Gastroesophageal sphincter (tissue), 3 donors: ENCODE measurements around the gene PKD2L2.
A peak's percentile ranks its signal among the peaks of the same experiment; 100 is the strongest.

ENCODE experiments used
- EP300 ChIP-seq: sonication (generic); formaldehyde crosslinking; IDR thresholded peaks from one replicate; pipeline ENCODE4 v1.6.1; 2017; ENCODE audit warnings: antibody characterized with exemption, mild to moderate bottlenecking
- POLR2A ChIP-seq, 2 donors: fragments of 450-650 bp; IDR thresholded peaks; one replicate each; pipeline ENCODE4 v1.6.1; 2017; ENCODE audit warnings: antibody characterized with exemption in 2 of 2, mild to moderate bottlenecking in 2 of 2, moderate library complexity in 1 of 2
- POLR2AphosphoS5 ChIP-seq: sonication (generic); formaldehyde crosslinking; IDR thresholded peaks from one replicate; pipeline ENCODE4 v1.6.1; 2017; ENCODE audit warnings: antibody characterized with exemption
- TF ChIP-seq, protein P1 (sequence below), 4 experiments: fragments of 200-600 bp in 2 of 4; fragments of 450-650 bp in 2 of 4; sonication (generic) in 1 of 4; IDR thresholded peaks; one replicate each; pipeline ENCODE4 v1.5.1; 2017 to 2019; ENCODE audit warnings: antibody characterized with exemption in 4 of 4, mild to moderate bottlenecking in 2 of 4, moderate library complexity in 2 of 4

DNA sequence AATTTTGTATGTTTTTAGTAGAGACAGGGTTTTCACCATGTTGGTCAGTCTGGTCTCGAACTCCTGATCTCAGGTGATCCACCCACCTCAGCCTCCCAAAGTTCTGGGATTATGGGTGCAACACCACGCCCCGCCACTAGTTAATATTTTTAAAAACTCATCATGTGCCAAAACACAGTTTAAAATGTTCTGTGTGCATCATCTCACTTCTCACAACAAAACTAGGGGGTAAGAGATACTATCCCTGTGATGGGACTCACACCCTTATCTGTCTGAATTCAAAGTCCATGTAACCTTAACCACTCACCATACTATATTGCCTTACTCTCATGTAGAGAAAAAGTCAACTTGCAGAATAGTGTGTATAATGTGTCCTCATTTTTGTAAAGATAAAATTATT is 2.6 kb downstream of the PKD2L2 start:
- TF ChIP-seq, protein P1, sequence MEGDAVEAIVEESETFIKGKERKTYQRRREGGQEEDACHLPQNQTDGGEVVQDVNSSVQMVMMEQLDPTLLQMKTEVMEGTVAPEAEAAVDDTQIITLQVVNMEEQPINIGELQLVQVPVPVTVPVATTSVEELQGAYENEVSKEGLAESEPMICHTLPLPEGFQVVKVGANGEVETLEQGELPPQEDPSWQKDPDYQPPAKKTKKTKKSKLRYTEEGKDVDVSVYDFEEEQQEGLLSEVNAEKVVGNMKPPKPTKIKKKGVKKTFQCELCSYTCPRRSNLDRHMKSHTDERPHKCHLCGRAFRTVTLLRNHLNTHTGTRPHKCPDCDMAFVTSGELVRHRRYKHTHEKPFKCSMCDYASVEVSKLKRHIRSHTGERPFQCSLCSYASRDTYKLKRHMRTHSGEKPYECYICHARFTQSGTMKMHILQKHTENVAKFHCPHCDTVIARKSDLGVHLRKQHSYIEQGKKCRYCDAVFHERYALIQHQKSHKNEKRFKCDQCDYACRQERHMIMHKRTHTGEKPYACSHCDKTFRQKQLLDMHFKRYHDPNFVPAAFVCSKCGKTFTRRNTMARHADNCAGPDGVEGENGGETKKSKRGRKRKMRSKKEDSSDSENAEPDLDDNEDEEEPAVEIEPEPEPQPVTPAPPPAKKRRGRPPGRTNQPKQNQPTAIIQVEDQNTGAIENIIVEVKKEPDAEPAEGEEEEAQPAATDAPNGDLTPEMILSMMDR (IDR thresholded peaks at IDR 0.05) = peak in 2 of 4 experiments; percentile 11 to 12
- TF ChIP-seq POLR2A (IDR thresholded peaks at IDR 0.05) = no peak
- no peak for TF ChIP-seq POLR2AphosphoS5
- TF ChIP-seq EP300 = no peak
